HG03108 (cell line): Measurements from ENCODE around the gene BRPF3.

Experiments
- ATAC-seq: cut with Tn5 transposase; IDR thresholded peaks from one replicate; pipeline ENCODE4 v1.9.1; 2021; ENCODE audit warnings: moderate library complexity; ENCODE audit not compliant: unreplicated experiment

The BRPF3 gene

GRCh38 chr6:36266913-36267644 lies 70.5 kb downstream of the BRPF3 start:
- no peak for ATAC-seq

GRCh38 chr6:36267731-36268477 lies 71.4 kb downstream of the BRPF3 start:
- no peak for ATAC-seq

- no peak for ATAC-seq
These were observed 72.1 kb downstream of the BRPF3 start for GRCh38 chr6:36268478-36269275.

- ATAC-seq, result no peak
These were observed 73.5 kb downstream of the BRPF3 start, which contains the start of gene PNPLA1 for GRCh38 chr6:36269834-36270705. Gene PNPLA1 (plus strand): TSS chr6:36270060. CDS start chr6:36270460, 400 bp downstream.

- ATAC-seq, result no peak
These were observed 75.7 kb downstream of the BRPF3 start for GRCh38 chr6:36272234-36272633.

GRCh38 chr6:36273067-36273466 lies 76.5 kb downstream of the BRPF3 start:
- ATAC-seq, result no peak

GRCh38 chr6:36273802-36274514 lies 77.4 kb downstream of the BRPF3 start:
- ATAC-seq, result no peak

GRCh38 chr6:36276581-36277536 lies 80.3 kb downstream of the BRPF3 start:
- ATAC-seq, result no peak

- ATAC-seq, result no peak
These were observed 81.5 kb downstream of the BRPF3 start for GRCh38 chr6:36277946-36278470.

GRCh38 chr6:36280467-36280866 lies 83.9 kb downstream of the BRPF3 start:
- ATAC-seq, result no peak

GRCh38 chr6:36280983-36281382 lies 84.4 kb downstream of the BRPF3 start:
- ATAC-seq, result no peak
